ENCODE results near the gene PKMYT1. TPM values are rescaled to one million over a fixed set of nuclear protein-coding genes. Genes with fewer than 3 reads are reported as not detected.

The PKMYT1 gene
- total and polyA plus RNA-seq, 9 of the 15 experiments (the other 6 are each of a cell fraction or from before 2014, with no cell fraction given): 8.7 to 201 (median 37.8) TPM

- peak; percentile 44; the same call in 1 of the 2 replicates for TF ChIP-seq PHF8 (IDR thresholded peaks at IDR 0.05; ENCODE audit: borderline replicate concordance, low read length)
- TF ChIP-seq E2F5 (CRISPR knock-in tag; IDR thresholded peaks at IDR 0.05): no peak
- no peak for TF ChIP-seq ZNF146 (CRISPR knock-in tag; IDR thresholded peaks at IDR 0.05; ENCODE audit: unreplicated experiment)
- TF ChIP-seq SMARCE1 (IDR thresholded peaks at IDR 0.05): no peak
- no peak for TF ChIP-seq KDM1A (IDR thresholded peaks at IDR 0.05)
- no peak for TF ChIP-seq ZFP30 (CRISPR knock-in tag; IDR thresholded peaks at IDR 0.05; ENCODE audit: borderline replicate concordance)
- no peak for TF ChIP-seq HDAC3 (IDR thresholded peaks at IDR 0.05; ENCODE audit: borderline replicate concordance, partially characterized antibody)
- no peak for TF ChIP-seq NELFE (IDR thresholded peaks at IDR 0.05; ENCODE audit: insufficient read depth, insufficient read length)
- TF ChIP-seq YY1 (IDR thresholded peaks at IDR 0.05; ENCODE audit: borderline replicate concordance in 1 of 3, control insufficient read depth in 1 of 3, extremely low read depth in 1 of 3, insufficient read depth in 3 of 3, insufficient read length in 1 of 3, insufficient replicate concordance in 2 of 3, low read depth in 1 of 3, low read length in 2 of 3): no peak
- TF ChIP-seq RBM39 (optimal IDR thresholded peaks at IDR 0.05; ENCODE audit: low read depth, low read length): no peak
- TF ChIP-seq CREB1 (IDR thresholded peaks at IDR 0.05): 0 out of 2 replicates have a peak, but pooled peaks have one; percentile 11
- TF ChIP-seq CREB1 (CRISPR knock-in tag; IDR thresholded peaks at IDR 0.05): 0 out of 2 replicates have a peak, but pooled peaks have one; percentile 27
- TF ChIP-seq ZNF280A (IDR thresholded peaks at IDR 0.05; ENCODE audit: low read depth, partially characterized antibody): no peak
- no peak for TF ChIP-seq ZNF384 (IDR thresholded peaks at IDR 0.05; ENCODE audit: low read depth, low read length)
- TF ChIP-seq PTBP1 (IDR thresholded peaks at IDR 0.05; ENCODE audit: low read depth, low read length): no peak
- no peak for TF ChIP-seq ZC3H8 (IDR thresholded peaks at IDR 0.05)
- TF ChIP-seq, protein P1, sequence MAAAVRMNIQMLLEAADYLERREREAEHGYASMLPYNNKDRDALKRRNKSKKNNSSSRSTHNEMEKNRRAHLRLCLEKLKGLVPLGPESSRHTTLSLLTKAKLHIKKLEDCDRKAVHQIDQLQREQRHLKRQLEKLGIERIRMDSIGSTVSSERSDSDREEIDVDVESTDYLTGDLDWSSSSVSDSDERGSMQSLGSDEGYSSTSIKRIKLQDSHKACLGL (CRISPR knock-in tag; IDR thresholded peaks at IDR 0.05; ENCODE audit: borderline replicate concordance, poor library complexity, severe bottlenecking): no peak
- TF ChIP-seq CTBP1 (IDR thresholded peaks at IDR 0.05; ENCODE audit: borderline replicate concordance): peak; percentile 57; the same call in 1 of the 2 replicates
- TF ChIP-seq ZNF511 (CRISPR knock-in tag; IDR thresholded peaks at IDR 0.05): no peak
- TF ChIP-seq, protein P2, sequence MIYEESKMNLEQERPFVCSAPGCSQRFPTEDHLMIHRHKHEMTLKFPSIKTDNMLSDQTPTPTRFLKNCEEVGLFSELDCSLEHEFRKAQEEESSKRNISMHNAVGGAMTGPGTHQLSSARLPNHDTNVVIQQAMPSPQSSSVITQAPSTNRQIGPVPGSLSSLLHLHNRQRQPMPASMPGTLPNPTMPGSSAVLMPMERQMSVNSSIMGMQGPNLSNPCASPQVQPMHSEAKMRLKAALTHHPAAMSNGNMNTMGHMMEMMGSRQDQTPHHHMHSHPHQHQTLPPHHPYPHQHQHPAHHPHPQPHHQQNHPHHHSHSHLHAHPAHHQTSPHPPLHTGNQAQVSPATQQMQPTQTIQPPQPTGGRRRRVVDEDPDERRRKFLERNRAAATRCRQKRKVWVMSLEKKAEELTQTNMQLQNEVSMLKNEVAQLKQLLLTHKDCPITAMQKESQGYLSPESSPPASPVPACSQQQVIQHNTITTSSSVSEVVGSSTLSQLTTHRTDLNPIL (CRISPR knock-in tag; IDR thresholded peaks at IDR 0.05): no peak
- no peak for TF ChIP-seq ZNF23 (CRISPR knock-in tag; IDR thresholded peaks at IDR 0.05)
- TF ChIP-seq ESRRB (CRISPR knock-in tag; IDR thresholded peaks at IDR 0.05; ENCODE audit: borderline replicate concordance): no peak
These were observed 27.1 kb upstream of the PKMYT1 start (continued) for GRCh38 chr16:3007059-3007956.
